HepG2 (cell line): ENCODE measurements around the gene SH2D3A. TPM values are rescaled to one million over a fixed set of nuclear protein-coding genes. Genes with fewer than 3 reads are reported as not detected.
A peak's percentile ranks its signal among the peaks of the same experiment; 100 is the strongest.

ENCODE experiments used
- CEBPG ChIP-seq: IDR thresholded peaks from 2 replicates; pipeline ENCODE4 v1.6.1; 2016
- FOXA3 ChIP-seq: IDR thresholded peaks from 2 replicates; pipeline ENCODE4 v1.6.1; 2016; ENCODE audit warnings: missing genetic modification reagents, missing compliant biosample characterization
- KLF12 ChIP-seq: sonication (generic); formaldehyde crosslinking; IDR thresholded peaks from 2 replicates; pipeline ENCODE4 v1.4.0; 2020; ENCODE audit warnings: missing genetic modification reagents, borderline replicate concordance
- KLF15 ChIP-seq: sonication (generic); formaldehyde crosslinking; IDR thresholded peaks from 2 replicates; pipeline ENCODE4 v1.8.1; 2023; ENCODE audit warnings: borderline replicate concordance, mild to moderate bottlenecking, inconsistent platforms, missing genetic modification reagents, mixed read lengths
- MAF1 ChIP-seq: sonication (generic); formaldehyde crosslinking; IDR thresholded peaks from 2 replicates; pipeline ENCODE4 v1.5.0; 2020; ENCODE audit warnings: missing genetic modification reagents, borderline replicate concordance
- MEIS2 ChIP-seq: sonication (generic); formaldehyde crosslinking; IDR thresholded peaks from 2 replicates; pipeline ENCODE4 v1.9.0; 2021; ENCODE audit warnings: mild to moderate bottlenecking, missing genetic modification reagents
- PAX8 ChIP-seq: sonication (generic); formaldehyde crosslinking; IDR thresholded peaks from 2 replicates; pipeline ENCODE4 v1.8.0; 2022; ENCODE audit warnings: mild to moderate bottlenecking, missing genetic modification reagents, borderline replicate concordance
- RBFOX2 ChIP-seq: fragments of 200-400 bp; formaldehyde crosslinking; IDR thresholded peaks from 2 replicates; pipeline ENCODE4 v1.6.1; 2017; ENCODE audit warnings: low read depth, mild to moderate bottlenecking, low read length
- THAP11 ChIP-seq: IDR thresholded peaks from 2 replicates; pipeline ENCODE4 v1.6.1; 2016; ENCODE audit warnings: missing biosample characterization, missing genetic modification reagents
- THYN1 ChIP-seq: sonication (generic); formaldehyde crosslinking; IDR thresholded peaks from 2 replicates; pipeline ENCODE4 v1.8.1; 2023; ENCODE audit warnings: low read depth, mild to moderate bottlenecking, moderate library complexity, missing genetic modification reagents, borderline replicate concordance
- ZFAT ChIP-seq: sonication (generic); formaldehyde crosslinking; conservative IDR thresholded peaks from 2 replicates; pipeline ENCODE4 v1.8.1; 2023; ENCODE audit warnings: missing genetic modification reagents, inconsistent platforms
- ZFP41 ChIP-seq: sonication (generic); formaldehyde crosslinking; IDR thresholded peaks from 2 replicates; pipeline ENCODE4 v1.4.0; 2020; ENCODE audit warnings: mild to moderate bottlenecking, missing genetic modification reagents, borderline replicate concordance
- ZNF558 ChIP-seq: sonication (generic); formaldehyde crosslinking; IDR thresholded peaks from 2 replicates; pipeline ENCODE4 v1.9.0; 2022; ENCODE audit warnings: mild to moderate bottlenecking, missing genetic modification reagents, borderline replicate concordance
- ZNF781 ChIP-seq: sonication (generic); formaldehyde crosslinking; IDR thresholded peaks from 2 replicates; pipeline ENCODE4 v1.5.1; 2020; ENCODE audit warnings: borderline replicate concordance, mild to moderate bottlenecking, missing genetic modification reagents; ENCODE audit errors: not compliant biosample characterization
- ZSCAN20 ChIP-seq: sonication (generic); formaldehyde crosslinking; IDR thresholded peaks from 2 replicates; pipeline ENCODE4 v1.4.0; 2020; ENCODE audit warnings: missing genetic modification reagents, mild to moderate bottlenecking, borderline replicate concordance
- polyA plus RNA-seq, 8 experiments: library from polyadenylated mRNA; depleted of rRNA in 3 of 8; stranded (reverse) in 7 of 8; unstranded in 1 of 8; fragments of >200 nt; fragmentation: Illumina TruSeq in 4 of 8; extraction: Trizol in 4 of 8; gene quantifications; 2 replicates each; pipeline versions ENCODE4 v1.2.1 to v1.2.3, GENCODE V29; 2011 to 2016; ENCODE audit warnings: low read depth in 4 of 8, missing spikeins in 1 of 8, mixed read lengths in 1 of 8; ENCODE audit not compliant: insufficient read depth in 1 of 8
- total RNA-seq, 5 experiments: library from RNA; depleted of rRNA; stranded (reverse); fragments of >200 nt; fragmentation: Illumina TruSeq; extraction: Trizol; gene quantifications; 2 replicates each; pipeline ENCODE4 v1.2.3, GENCODE V29; 2016; ENCODE audit warnings: low read depth in 1 of 5
- TF ChIP-seq, protein P1 (sequence below): sonication (generic); formaldehyde crosslinking; IDR thresholded peaks from 2 replicates; pipeline ENCODE4 v1.9.0; 2021; ENCODE audit warnings: missing genetic modification reagents, borderline replicate concordance
- TF ChIP-seq, protein P2 (sequence below): sonication (generic); formaldehyde crosslinking; IDR thresholded peaks from 2 replicates; pipeline ENCODE4; 2020; ENCODE audit warnings: missing genetic modification reagents, mild to moderate bottlenecking, borderline replicate concordance
- TF ChIP-seq, protein P3 (sequence below): sonication (generic); formaldehyde crosslinking; IDR thresholded peaks from 2 replicates; pipeline ENCODE4 v1.4.0; 2020; ENCODE audit warnings: missing genetic modification reagents
- TF ChIP-seq, protein P4 (sequence below): sonication (generic); formaldehyde crosslinking; IDR thresholded peaks from 2 replicates; pipeline ENCODE4 v1.4.0; 2020; ENCODE audit warnings: missing genetic modification reagents
- TF ChIP-seq, protein P5 (sequence below): sonication (generic); formaldehyde crosslinking; IDR thresholded peaks from 2 replicates; pipeline ENCODE4 v1.4.0; 2020; ENCODE audit warnings: missing genetic modification reagents

SH2D3A gene
- total and polyA plus RNA-seq, 2 of the 13 experiments (the other 11 are each of a cell fraction or from before 2014, with no cell fraction given) = 1.0 to 2.2 TPM

DNA sequence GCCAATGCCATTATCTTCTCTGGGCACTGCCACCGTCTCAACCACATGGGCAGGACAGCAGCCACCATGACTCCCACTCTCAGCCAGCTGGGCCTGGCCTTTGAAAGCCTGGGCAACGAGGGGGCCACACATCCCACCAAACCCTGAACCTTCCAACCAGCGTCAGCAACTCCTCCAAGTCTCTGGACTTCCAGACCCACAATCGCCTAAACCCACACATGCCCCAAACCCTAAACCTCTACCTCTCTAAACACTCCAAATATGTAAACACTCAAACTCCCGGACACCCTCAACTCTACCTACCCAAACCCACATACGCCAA, 47.7 kb downstream of the SH2D3A start (continued):
- TF ChIP-seq ZSCAN20 (CRISPR knock-in tag) (no peak), RBFOX2 (peak; percentile 73), ZNF781 (CRISPR knock-in tag) (no peak), MEIS2 (no peak), CEBPG (CRISPR knock-in tag) (no peak), KLF12 (no peak), THAP11 (CRISPR knock-in tag) (no peak), THYN1 (no peak), KLF15 (CRISPR knock-in tag) (no peak), PAX8 (no peak), ZFAT (CRISPR knock-in tag) (no peak), FOXA3 (CRISPR knock-in tag) (no peak), MAF1 (no peak), ZNF558 (0 out of 2 replicates have a peak, but pooled peaks have one; percentile 8), ZFP41 (CRISPR knock-in tag) (no peak)
- TF ChIP-seq, protein P1, sequence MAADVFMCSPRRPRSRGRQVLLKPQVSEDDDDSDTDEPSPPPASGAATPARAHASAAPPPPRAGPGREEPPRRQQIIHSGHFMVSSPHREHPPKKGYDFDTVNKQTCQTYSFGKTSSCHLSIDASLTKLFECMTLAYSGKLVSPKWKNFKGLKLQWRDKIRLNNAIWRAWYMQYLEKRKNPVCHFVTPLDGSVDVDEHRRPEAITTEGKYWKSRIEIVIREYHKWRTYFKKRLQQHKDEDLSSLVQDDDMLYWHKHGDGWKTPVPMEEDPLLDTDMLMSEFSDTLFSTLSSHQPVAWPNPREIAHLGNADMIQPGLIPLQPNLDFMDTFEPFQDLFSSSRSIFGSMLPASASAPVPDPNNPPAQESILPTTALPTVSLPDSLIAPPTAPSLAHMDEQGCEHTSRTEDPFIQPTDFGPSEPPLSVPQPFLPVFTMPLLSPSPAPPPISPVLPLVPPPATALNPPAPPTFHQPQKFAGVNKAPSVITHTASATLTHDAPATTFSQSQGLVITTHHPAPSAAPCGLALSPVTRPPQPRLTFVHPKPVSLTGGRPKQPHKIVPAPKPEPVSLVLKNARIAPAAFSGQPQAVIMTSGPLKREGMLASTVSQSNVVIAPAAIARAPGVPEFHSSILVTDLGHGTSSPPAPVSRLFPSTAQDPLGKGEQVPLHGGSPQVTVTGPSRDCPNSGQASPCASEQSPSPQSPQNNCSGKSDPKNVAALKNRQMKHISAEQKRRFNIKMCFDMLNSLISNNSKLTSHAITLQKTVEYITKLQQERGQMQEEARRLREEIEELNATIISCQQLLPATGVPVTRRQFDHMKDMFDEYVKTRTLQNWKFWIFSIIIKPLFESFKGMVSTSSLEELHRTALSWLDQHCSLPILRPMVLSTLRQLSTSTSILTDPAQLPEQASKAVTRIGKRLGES (CRISPR knock-in tag) = no peak
- TF ChIP-seq, protein P2, sequence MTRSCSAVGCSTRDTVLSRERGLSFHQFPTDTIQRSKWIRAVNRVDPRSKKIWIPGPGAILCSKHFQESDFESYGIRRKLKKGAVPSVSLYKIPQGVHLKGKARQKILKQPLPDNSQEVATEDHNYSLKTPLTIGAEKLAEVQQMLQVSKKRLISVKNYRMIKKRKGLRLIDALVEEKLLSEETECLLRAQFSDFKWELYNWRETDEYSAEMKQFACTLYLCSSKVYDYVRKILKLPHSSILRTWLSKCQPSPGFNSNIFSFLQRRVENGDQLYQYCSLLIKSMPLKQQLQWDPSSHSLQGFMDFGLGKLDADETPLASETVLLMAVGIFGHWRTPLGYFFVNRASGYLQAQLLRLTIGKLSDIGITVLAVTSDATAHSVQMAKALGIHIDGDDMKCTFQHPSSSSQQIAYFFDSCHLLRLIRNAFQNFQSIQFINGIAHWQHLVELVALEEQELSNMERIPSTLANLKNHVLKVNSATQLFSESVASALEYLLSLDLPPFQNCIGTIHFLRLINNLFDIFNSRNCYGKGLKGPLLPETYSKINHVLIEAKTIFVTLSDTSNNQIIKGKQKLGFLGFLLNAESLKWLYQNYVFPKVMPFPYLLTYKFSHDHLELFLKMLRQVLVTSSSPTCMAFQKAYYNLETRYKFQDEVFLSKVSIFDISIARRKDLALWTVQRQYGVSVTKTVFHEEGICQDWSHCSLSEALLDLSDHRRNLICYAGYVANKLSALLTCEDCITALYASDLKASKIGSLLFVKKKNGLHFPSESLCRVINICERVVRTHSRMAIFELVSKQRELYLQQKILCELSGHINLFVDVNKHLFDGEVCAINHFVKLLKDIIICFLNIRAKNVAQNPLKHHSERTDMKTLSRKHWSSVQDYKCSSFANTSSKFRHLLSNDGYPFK (CRISPR knock-in tag) = no peak
- TF ChIP-seq, protein P3, sequence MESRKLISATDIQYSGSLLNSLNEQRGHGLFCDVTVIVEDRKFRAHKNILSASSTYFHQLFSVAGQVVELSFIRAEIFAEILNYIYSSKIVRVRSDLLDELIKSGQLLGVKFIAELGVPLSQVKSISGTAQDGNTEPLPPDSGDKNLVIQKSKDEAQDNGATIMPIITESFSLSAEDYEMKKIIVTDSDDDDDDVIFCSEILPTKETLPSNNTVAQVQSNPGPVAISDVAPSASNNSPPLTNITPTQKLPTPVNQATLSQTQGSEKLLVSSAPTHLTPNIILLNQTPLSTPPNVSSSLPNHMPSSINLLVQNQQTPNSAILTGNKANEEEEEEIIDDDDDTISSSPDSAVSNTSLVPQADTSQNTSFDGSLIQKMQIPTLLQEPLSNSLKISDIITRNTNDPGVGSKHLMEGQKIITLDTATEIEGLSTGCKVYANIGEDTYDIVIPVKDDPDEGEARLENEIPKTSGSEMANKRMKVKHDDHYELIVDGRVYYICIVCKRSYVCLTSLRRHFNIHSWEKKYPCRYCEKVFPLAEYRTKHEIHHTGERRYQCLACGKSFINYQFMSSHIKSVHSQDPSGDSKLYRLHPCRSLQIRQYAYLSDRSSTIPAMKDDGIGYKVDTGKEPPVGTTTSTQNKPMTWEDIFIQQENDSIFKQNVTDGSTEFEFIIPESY (CRISPR knock-in tag) = no peak
- TF ChIP-seq, protein P4, sequence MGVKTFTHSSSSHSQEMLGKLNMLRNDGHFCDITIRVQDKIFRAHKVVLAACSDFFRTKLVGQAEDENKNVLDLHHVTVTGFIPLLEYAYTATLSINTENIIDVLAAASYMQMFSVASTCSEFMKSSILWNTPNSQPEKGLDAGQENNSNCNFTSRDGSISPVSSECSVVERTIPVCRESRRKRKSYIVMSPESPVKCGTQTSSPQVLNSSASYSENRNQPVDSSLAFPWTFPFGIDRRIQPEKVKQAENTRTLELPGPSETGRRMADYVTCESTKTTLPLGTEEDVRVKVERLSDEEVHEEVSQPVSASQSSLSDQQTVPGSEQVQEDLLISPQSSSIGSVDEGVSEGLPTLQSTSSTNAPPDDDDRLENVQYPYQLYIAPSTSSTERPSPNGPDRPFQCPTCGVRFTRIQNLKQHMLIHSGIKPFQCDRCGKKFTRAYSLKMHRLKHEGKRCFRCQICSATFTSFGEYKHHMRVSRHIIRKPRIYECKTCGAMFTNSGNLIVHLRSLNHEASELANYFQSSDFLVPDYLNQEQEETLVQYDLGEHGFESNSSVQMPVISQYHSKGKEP = no peak
- TF ChIP-seq, protein P5, sequence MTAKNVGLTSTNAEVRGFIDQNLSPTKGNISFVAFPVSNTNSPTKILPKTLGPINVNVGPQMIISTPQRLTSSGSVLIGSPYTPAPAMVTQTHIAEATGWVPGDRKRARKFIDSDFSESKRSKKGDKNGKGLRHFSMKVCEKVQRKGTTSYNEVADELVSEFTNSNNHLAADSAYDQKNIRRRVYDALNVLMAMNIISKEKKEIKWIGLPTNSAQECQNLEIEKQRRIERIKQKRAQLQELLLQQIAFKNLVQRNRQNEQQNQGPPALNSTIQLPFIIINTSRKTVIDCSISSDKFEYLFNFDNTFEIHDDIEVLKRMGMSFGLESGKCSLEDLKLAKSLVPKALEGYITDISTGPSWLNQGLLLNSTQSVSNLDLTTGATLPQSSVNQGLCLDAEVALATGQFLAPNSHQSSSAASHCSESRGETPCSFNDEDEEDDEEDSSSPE (CRISPR knock-in tag) = no peak
